Smooth muscle cell (in vitro differentiated cells): ENCODE measurements around the gene ANKFY1. TPM values are rescaled to one million over a fixed set of nuclear protein-coding genes. Genes with fewer than 3 reads are reported as not detected.
A peak's percentile ranks its signal among the peaks of the same experiment; 100 is the strongest.

ENCODE experiments used
- DNase-seq: peaks from one replicate; lab custom pipeline; 2025; ENCODE audit not compliant: unreplicated experiment; lab: John Stamatoyannopoulos, UW
- H2AFZ ChIP-seq: fragments of 200-600 bp; sonication (generic); 2 replicates; pipeline ENCODE4 v1.6.0; 2016; ENCODE audit warnings: antibody characterized with exemption, low read depth, mild to moderate bottlenecking
- H3F3A ChIP-seq: fragments of 200-600 bp; sonication (generic); 2 replicates; pipeline ENCODE4 v1.6.0; 2017; ENCODE audit warnings: antibody characterized with exemption, low read depth
- H3K27ac ChIP-seq: fragments of 200-600 bp; sonication (generic); 2 replicates; pipeline ENCODE4 v1.5.1; 2016; ENCODE audit warnings: low read depth, mild to moderate bottlenecking
- H3K27me3 ChIP-seq: fragments of 200-600 bp; sonication (generic); 2 replicates; pipeline ENCODE4 v1.6.1; 2016; ENCODE audit warnings: low read depth, mild to moderate bottlenecking
- H3K36me3 ChIP-seq: fragments of 200-600 bp; sonication (generic); 2 replicates; pipeline ENCODE4 v1.5.1; 2016; ENCODE audit warnings: low read depth
- H3K4me1 ChIP-seq: fragments of 200-600 bp; sonication (generic); 2 replicates; pipeline ENCODE4 v1.5.1; 2016; ENCODE audit warnings: low read depth
- H3K4me2 ChIP-seq: fragments of 200-600 bp; sonication (generic); 2 replicates; pipeline ENCODE4 v1.6.0; 2016; ENCODE audit warnings: mild to moderate bottlenecking
- H3K4me3 ChIP-seq: fragments of 200-600 bp; sonication (generic); 2 replicates; pipeline ENCODE4 v1.5.1; 2016; ENCODE audit warnings: mild to moderate bottlenecking
- H3K79me2 ChIP-seq: fragments of 200-600 bp; sonication (generic); 2 replicates; pipeline ENCODE4 v1.6.0; 2016; ENCODE audit warnings: low read depth, mild to moderate bottlenecking
- H3K9ac ChIP-seq: fragments of 200-600 bp; sonication (generic); 2 replicates; pipeline ENCODE4 v1.6.0; 2016; ENCODE audit warnings: low read depth
- H3K9me3 ChIP-seq: fragments of 200-600 bp; sonication (generic); replicated peaks from 2 replicates; pipeline ENCODE4 v1.5.1; 2016; ENCODE audit warnings: low read depth
- H4K20me1 ChIP-seq: fragments of 200-600 bp; sonication (generic); 2 replicates; pipeline ENCODE4 v1.6.0; 2016; ENCODE audit warnings: low read depth
- WGBS: methylation state at CpG from one replicate; pipeline ENCODE4 v1.1.7; 2016; ENCODE audit warnings: low lambda C conversion rate; 5-methylcytosine and 5-hydroxymethylcytosine counted together
- polyA plus RNA-seq: library from polyadenylated mRNA; unstranded; fragments of >200 nt; fragmentation: Nextera tagmentation; extraction: Ambion mirVana; gene quantifications from 2 replicates; pipeline ENCODE4 v1.2.1, GENCODE V29; 2016
- total RNA-seq: library from RNA; depleted of rRNA; stranded (reverse); fragments of >200 nt; gene quantifications from 2 replicates; pipeline ENCODE4 v1.2.3, GENCODE V29; 2014
- TF ChIP-seq, protein P1 (sequence below): fragments of 200-600 bp; sonication (generic); IDR thresholded peaks from 2 replicates; pipeline ENCODE4 v1.5.1; 2017; ENCODE audit warnings: borderline replicate concordance, mild to moderate bottlenecking, antibody characterized with exemption; ENCODE audit not compliant: insufficient read depth, poor library complexity, severe bottlenecking

ANKFY1 gene
- total and polyA plus RNA-seq, 2 experiments from 2014 or later: 11.5 to 26.3 TPM

DNA sequence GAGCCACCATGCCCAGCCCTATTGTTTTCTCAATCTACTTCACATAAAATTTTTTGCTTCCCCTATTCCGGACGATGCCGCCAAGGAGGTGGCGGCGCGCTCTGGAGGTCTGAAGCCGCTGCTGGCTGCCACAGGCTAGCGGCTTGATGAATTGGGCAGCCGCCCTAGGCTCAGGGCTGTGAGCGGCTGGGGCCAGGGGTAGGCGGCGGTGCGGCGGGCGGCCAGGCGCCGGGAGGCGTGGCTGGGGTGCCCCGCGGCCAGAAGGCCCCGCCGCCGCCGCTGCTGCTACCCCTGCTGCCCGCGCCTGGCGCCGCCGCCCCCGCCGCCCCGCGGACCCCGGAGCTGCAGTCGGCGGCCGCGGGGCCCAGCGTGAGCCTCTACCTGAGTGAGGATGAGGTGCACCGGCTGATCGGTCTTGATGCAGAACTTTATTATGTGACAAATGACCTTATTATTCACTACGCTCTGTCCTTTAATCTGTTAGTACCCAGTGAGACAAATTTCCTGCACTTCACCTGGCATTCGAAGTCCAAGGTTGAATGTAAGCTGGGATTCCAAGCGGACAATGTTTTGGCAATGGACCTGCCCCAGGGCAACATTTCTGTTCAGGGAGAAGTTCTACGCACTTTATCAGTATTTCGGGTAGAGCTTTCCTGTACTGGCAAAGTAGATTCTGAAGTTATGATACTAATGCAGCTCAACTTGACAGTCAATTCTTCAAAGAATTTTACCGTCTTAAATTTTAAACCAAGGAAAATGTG, 41.7 kb downstream of the ANKFY1 start:
- H3K79me2 ChIP-seq: peaks cover 24% of the 10 kb centered on the region
- TF ChIP-seq, protein P1, sequence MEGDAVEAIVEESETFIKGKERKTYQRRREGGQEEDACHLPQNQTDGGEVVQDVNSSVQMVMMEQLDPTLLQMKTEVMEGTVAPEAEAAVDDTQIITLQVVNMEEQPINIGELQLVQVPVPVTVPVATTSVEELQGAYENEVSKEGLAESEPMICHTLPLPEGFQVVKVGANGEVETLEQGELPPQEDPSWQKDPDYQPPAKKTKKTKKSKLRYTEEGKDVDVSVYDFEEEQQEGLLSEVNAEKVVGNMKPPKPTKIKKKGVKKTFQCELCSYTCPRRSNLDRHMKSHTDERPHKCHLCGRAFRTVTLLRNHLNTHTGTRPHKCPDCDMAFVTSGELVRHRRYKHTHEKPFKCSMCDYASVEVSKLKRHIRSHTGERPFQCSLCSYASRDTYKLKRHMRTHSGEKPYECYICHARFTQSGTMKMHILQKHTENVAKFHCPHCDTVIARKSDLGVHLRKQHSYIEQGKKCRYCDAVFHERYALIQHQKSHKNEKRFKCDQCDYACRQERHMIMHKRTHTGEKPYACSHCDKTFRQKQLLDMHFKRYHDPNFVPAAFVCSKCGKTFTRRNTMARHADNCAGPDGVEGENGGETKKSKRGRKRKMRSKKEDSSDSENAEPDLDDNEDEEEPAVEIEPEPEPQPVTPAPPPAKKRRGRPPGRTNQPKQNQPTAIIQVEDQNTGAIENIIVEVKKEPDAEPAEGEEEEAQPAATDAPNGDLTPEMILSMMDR: no peak
- H3K36me3 ChIP-seq: no peaks in the 10 kb centered on the region
- no peaks in the 10 kb centered on the region for H3K4me1 ChIP-seq
- 98% methylated on average over 32 of the region's 47 CpGs for WGBS
- no peak overlapping the region for H3K27ac ChIP-seq
- no peak overlapping the region for H3K4me2 ChIP-seq
- no peaks in the 10 kb centered on the region for H3K27me3 ChIP-seq
- H3K4me3 ChIP-seq: no peak overlapping the region
- no peak overlapping the region for H2AFZ ChIP-seq
- no peak for DNase-seq
- no peaks in the 10 kb centered on the region for H3K9me3 ChIP-seq
- no peaks in the 10 kb centered on the region for H4K20me1 ChIP-seq
- H3K9ac ChIP-seq: no peak overlapping the region
- H3F3A ChIP-seq: no peaks in the 10 kb centered on the region

DNA sequence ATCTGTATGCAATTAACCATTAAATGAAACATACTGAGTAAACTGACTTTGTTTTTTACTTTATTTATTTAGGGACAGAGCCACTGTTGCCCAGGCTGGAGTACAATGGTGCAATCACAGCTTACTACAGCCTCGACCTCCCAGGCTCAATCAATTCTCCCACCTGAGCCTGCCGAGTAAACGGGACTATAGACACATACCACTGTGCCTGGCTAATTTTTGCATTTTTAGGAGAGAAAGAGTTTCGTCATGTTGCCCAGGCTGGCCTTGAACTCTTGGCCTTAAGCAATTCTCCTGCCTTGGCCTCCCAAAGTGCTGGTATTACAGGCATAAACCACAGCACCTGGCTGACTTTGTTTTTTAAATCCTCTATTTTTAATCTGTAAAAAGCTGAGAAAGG, 42.6 kb downstream of the ANKFY1 start:
- Histone ChIP-seq H3K4me1 (no peaks in the 10 kb centered on the region), H3K4me3 (no peak overlapping the region), H3K9ac (no peak overlapping the region), H3K36me3 (no peaks in the 10 kb centered on the region), H2AFZ (no peak overlapping the region), H3F3A (peaks cover 5% of the 10 kb centered on the region), H3K9me3 (no peaks in the 10 kb centered on the region), H3K4me2 (peak overlapping the region; percentile 65), H3K27ac (peak overlapping the region; percentile 76), H4K20me1 (no peaks in the 10 kb centered on the region), H3K27me3 (no peaks in the 10 kb centered on the region), H3K79me2 (peaks cover 15% of the 10 kb centered on the region)
- 85% methylated on average over 4 of the region's 4 CpGs for WGBS
- TF ChIP-seq, protein P1: no peak
- DNase-seq: no peak

DNA sequence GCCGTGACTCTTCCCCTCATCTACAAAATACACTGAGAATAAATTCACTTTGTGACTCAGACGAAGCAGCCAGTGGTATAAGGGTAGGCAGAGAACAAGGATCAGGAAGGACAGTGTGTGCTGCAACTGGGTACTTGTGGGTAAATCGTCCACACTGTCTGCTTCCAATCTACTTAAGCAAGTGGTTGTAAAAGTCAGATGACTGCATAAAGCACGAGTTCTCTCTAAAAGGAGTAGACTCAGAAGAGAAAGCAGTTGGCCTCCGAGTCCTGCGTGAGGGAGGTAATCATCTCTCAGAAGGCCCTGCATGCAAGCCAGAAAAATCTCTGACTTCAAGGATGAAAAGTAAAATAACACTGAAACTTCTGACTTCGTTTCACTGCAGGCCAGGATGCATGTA, 43.1 kb downstream of the ANKFY1 start:
- H3K36me3 ChIP-seq: no peaks in the 10 kb centered on the region
- TF ChIP-seq, protein P1: no peak
- H3F3A ChIP-seq: peaks cover 5% of the 10 kb centered on the region
- H4K20me1 ChIP-seq: no peaks in the 10 kb centered on the region
- H3K4me2 ChIP-seq: peak overlapping the region; percentile 65
- no peaks in the 10 kb centered on the region for H3K4me1 ChIP-seq
- no peak overlapping the region for H2AFZ ChIP-seq
- no peak overlapping the region for H3K9ac ChIP-seq
- peak overlapping the region; percentile 76 for H3K27ac ChIP-seq
- H3K4me3 ChIP-seq: no peak overlapping the region
- DNase-seq: no peak
- H3K79me2 ChIP-seq: peaks cover 11% of the 10 kb centered on the region
- 15% methylated on average over 7 of the region's 7 CpGs for WGBS
- no peaks in the 10 kb centered on the region for H3K27me3 ChIP-seq
- H3K9me3 ChIP-seq: no peaks in the 10 kb centered on the region

DNA sequence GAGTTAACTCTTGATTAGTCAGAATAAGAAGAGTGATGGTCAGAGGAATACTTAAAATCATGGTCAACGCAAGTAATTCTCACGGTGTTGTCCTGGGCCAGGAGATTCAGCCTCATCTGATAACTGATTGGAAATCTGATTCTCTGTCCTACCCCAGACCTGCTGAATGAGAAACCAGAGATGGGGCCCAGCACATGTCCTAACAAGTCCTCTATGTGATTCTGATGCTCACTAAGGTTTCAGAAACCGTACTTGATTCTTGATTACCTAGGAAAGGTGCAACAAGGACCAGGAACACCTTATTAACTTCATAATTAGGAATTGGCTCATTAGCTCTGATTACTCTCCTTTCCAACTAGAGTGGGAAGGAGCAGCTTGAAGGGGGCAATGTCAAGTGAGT, 44.5 kb downstream of the ANKFY1 start:
- peaks cover 8% of the 10 kb centered on the region for H3K79me2 ChIP-seq
- H3K4me1 ChIP-seq: no peaks in the 10 kb centered on the region
- WGBS: 82% methylated on average over 3 of the region's 3 CpGs
- no peaks in the 10 kb centered on the region for H3K9me3 ChIP-seq
- peaks cover 5% of the 10 kb centered on the region for H3F3A ChIP-seq
- DNase-seq: no peak
- peak overlapping the region; percentile 76 for H3K27ac ChIP-seq
- H3K4me3 ChIP-seq: no peak overlapping the region
- H3K36me3 ChIP-seq: no peaks in the 10 kb centered on the region
- no peak overlapping the region for H3K4me2 ChIP-seq
- no peak overlapping the region for H3K9ac ChIP-seq
- no peaks in the 10 kb centered on the region for H3K27me3 ChIP-seq
- TF ChIP-seq, protein P1: no peak
- peaks cover under 1% of the 10 kb centered on the region for H4K20me1 ChIP-seq
- no peak overlapping the region for H2AFZ ChIP-seq
